ENCODE measurements around the gene PIAS4.

- TF ChIP-seq GATAD2B (IDR thresholded peaks at IDR 0.05; ENCODE audit: borderline replicate concordance), result no peak
- TF ChIP-seq RAD51 (IDR thresholded peaks at IDR 0.05; ENCODE audit: borderline replicate concordance, low read depth), result no peak
- no peak for TF ChIP-seq KLF6 (CRISPR knock-in tag; IDR thresholded peaks at IDR 0.05; ENCODE audit: borderline replicate concordance)
- 0 out of 2 replicates have a peak, but pooled peaks have one; percentile 51 for TF ChIP-seq MTA1 (IDR thresholded peaks at IDR 0.05; ENCODE audit: borderline replicate concordance)
Observed at GRCh38 chr19:3990815-3991117, 16.8 kb upstream of the PIAS4 start.
